Panc1 (cell line): ENCODE data around the gene RIPOR3. TPM values are rescaled to one million over a fixed set of nuclear protein-coding genes. Genes with fewer than 3 reads are reported as not detected.

ENCODE experiments used
- ATAC-seq: fragments of 200-7000 bp; cut with Tn5 transposase; 2 replicates; pipeline ENCODE4 v1.9.1; 2020; ENCODE audit warnings: mild to moderate bottlenecking, moderate library complexity
- BruUV-seq: library from RNA; stranded (reverse); fragments of 400-500 nt; replicated peaks from 2 replicates; lab custom pipeline; 2021; lab: Mats Ljungman, UMichigan
- CTCF ChIA-PET: fragments of 300-600 bp; sonication (Branson Sonifier 250); formaldehyde crosslinking; loops from one replicate; lab custom pipeline; 2022; ENCODE audit warnings: antibody characterized with exemption; lab: Charles Lee
- POLR2A ChIA-PET: fragments of 300-600 bp; sonication (Branson Sonifier 250); formaldehyde crosslinking; loops from one replicate; lab custom pipeline; 2022; ENCODE audit warnings: antibody characterized with exemption; lab: Charles Lee
- DNase-seq: peaks from one replicate; pipeline ENCODE4 v3.0.0-alpha.2; 2010; ENCODE audit warnings: low read depth, low spot score
- H3K27ac ChIP-seq: 2 replicates; pipeline ENCODE4 v1.5.1; 2011; ENCODE audit warnings: mild to moderate bottlenecking, low read length, inconsistent platforms
- H3K27me3 ChIP-seq: fragments of 200-500 bp; sonication (Bioruptor generic); 2 replicates; pipeline ENCODE4 v1.6.0; 2014; ENCODE audit warnings: low read length, inconsistent platforms; ENCODE audit not compliant: control insufficient read depth, insufficient read depth
- H3K36me3 ChIP-seq: fragments of 200-500 bp; sonication (Bioruptor generic); 2 replicates; pipeline ENCODE4 v1.5.1; 2014; ENCODE audit warnings: inconsistent platforms, mild to moderate bottlenecking, low read length, moderate library complexity; ENCODE audit not compliant: control insufficient read depth, insufficient read depth
- H3K4me1 ChIP-seq: 2 replicates; pipeline ENCODE4 v1.5.1; 2011; ENCODE audit warnings: inconsistent platforms, mild to moderate bottlenecking, low read length, moderate library complexity; ENCODE audit not compliant: control insufficient read depth, insufficient read depth
- H3K4me3 ChIP-seq, 2 experiments: 2 replicates each; pipeline ENCODE4 v1.5.1; 2011 to 2012; ENCODE audit warnings: low read depth in 2 of 2, low read length in 2 of 2, mild to moderate bottlenecking in 2 of 2, inconsistent platforms in 1 of 2, moderate library complexity in 1 of 2
- H3K9me3 ChIP-seq: fragments of 200-500 bp; sonication (Bioruptor generic); 2 replicates; pipeline ENCODE4 v1.5.1; 2014; ENCODE audit warnings: low read depth, mild to moderate bottlenecking, inconsistent platforms, low read length, moderate library complexity; ENCODE audit not compliant: control insufficient read depth, insufficient read depth
- CTCF ChIP-seq: fragments of 450-650 bp; IDR thresholded peaks from 2 replicates; pipeline ENCODE4 v1.5.1; 2017; ENCODE audit warnings: mild to moderate bottlenecking
- POLR2AphosphoS5 ChIP-seq: IDR thresholded peaks from 2 replicates; pipeline ENCODE4 v1.6.1; 2012; ENCODE audit warnings: mild to moderate bottlenecking, low read depth, low read length, moderate library complexity
- REST ChIP-seq, 2 experiments: IDR thresholded peaks; 2 replicates each; pipeline ENCODE4 v1.6.1; 2011 to 2012; ENCODE audit warnings: low read depth in 2 of 2, control low read depth in 1 of 2, low read length in 1 of 2, mild to moderate bottlenecking in 1 of 2, moderate library complexity in 1 of 2; ENCODE audit not compliant: insufficient read depth in 1 of 2
- SIN3A ChIP-seq: IDR thresholded peaks from 2 replicates; pipeline ENCODE4 v1.6.1; 2012; ENCODE audit warnings: low read depth, mild to moderate bottlenecking, low read length, moderate library complexity, borderline replicate concordance; ENCODE audit not compliant: insufficient read depth
- TCF7L2 ChIP-seq: IDR thresholded peaks from 2 replicates; pipeline ENCODE4 v1.6.1; 2011; ENCODE audit warnings: mild to moderate bottlenecking, low read depth, low read length, inconsistent platforms
- in situ Hi-C: cut with HindIII; loops from 2 replicates; pipeline ENCODE4 v1.10.0; 2016; ENCODE audit warnings: low sequenced_read_pairs, low pct_unique_long_range_greater_than_20kb
- intact Hi-C: fragments of 100-400 bp; cut with micrococcal nuclease; formaldehyde crosslinking; loops from one replicate; pipeline ENCODE4 v1.10.0; 2022; ENCODE audit not compliant: unreplicated experiment
- total RNA-seq: library from RNA; stranded (reverse); gene quantifications from one replicate; pipeline ENCODE4 v1.2.1, GENCODE V29; 2021; ENCODE audit not compliant: unreplicated experiment

RIPOR3 gene
- total RNA-seq, 1 experiment from 2014 or later: 92.5 TPM

GRCh38 chr20:50666709-50667298, 24.5 kb downstream of the RIPOR3 start:
- ChIA-PET POLR2A (interaction anchor here (0.8 to 1.9 kb wide), 2 partner anchors 12 to 67 kb away, joined by 5 to 10 read pairs; no protein-coding TSS in a partner anchor), CTCF (interaction anchor here (0.7 to 1.0 kb wide), 2 partner anchors 24 to 62 kb away, joined by 3 to 5 read pairs; no protein-coding TSS in a partner anchor)
- Histone ChIP-seq H3K4me3 (no peak overlapping the region), H3K4me1 (peaks cover 83% of the 10 kb centered on the region), H3K9me3 (no peaks in the 10 kb centered on the region), H3K27ac (peak overlapping the region; percentile 96), H3K36me3 (no peaks in the 10 kb centered on the region), H3K27me3 (no peaks in the 10 kb centered on the region)
- no peak for TF ChIP-seq TCF7L2
- TF ChIP-seq POLR2AphosphoS5: no peak
- DNase-seq (no peak), ATAC-seq (no peak)
- in situ Hi-C loops (no loop called here), intact Hi-C loops (no loop called here)
- BruUV-seq: no TSS peak

GRCh38 chr20:50664254-50664653, 27.1 kb downstream of the RIPOR3 start:
- peak overlapping the region; percentile 96 for H3K27ac ChIP-seq
- H3K9me3 ChIP-seq: no peaks in the 10 kb centered on the region
- ChIA-PET POLR2A (no interaction called here), CTCF (interaction anchor here (2.1 kb wide), 1 partner anchor 65 kb away, joined by 4 read pairs; no protein-coding TSS in a partner anchor)
- H3K4me3 ChIP-seq: no peak overlapping the region
- TF ChIP-seq SIN3A (no peak), REST (IDR thresholded peaks at IDR 0.05; ENCODE audit: insufficient read depth in 1 of 2, low read depth in 2 of 2, low read length in 1 of 2) (no peak), CTCF (no peak), TCF7L2 (no peak), POLR2AphosphoS5 (no peak)
- H3K4me1 ChIP-seq: peaks cover 74% of the 10 kb centered on the region
- in situ Hi-C loops (no loop called here), intact Hi-C loops (loop anchor here (5.0 kb wide), 1 partner anchor 123 kb away; no protein-coding TSS in a partner anchor)
- H3K36me3 ChIP-seq: no peaks in the 10 kb centered on the region
- no TSS peak for BruUV-seq
- no peaks in the 10 kb centered on the region for H3K27me3 ChIP-seq
- ATAC-seq (no peak), DNase-seq (no peak)
